Mammary epithelial cell (primary cell): ENCODE results near the gene CASP6.

Experiments
- EZH2 ChIP-seq: IDR thresholded peaks from 2 replicates; pipeline ENCODE4 v1.6.1; 2012; ENCODE audit warnings: low read length, inconsistent platforms, borderline replicate concordance
- TF ChIP-seq, protein P1 (sequence below), 2 donors: IDR thresholded peaks in 1 of 2; conservative IDR thresholded peaks in 1 of 2; 2 replicates each; pipeline ENCODE4 v1.5.1; 2011 to 2012; ENCODE audit warnings: inconsistent platforms in 2 of 2, low read length in 2 of 2, mild to moderate bottlenecking in 2 of 2, control low read depth in 1 of 2, low read depth in 1 of 2; ENCODE audit not compliant: insufficient read depth in 1 of 2; ENCODE audit errors: extremely low read depth in 1 of 2

DNA sequence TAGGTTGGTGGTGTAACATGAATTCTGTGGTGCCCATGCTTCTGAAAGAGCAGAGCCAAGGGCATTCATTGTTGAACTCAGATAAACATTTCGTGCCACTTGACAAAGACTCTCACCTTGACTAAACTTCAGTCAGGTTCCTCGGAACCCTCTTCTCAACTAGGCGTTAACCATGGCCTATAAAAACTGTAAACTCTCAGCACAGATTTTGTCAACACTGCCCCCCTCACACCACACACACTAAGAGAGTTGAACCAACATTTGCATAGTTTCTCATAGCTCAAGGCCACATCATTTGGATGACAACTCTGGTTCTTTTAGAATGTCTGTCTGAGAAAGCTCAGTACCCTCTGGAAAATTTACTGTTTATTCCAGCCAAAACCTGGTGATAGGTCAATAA lies 28.1 kb downstream of the CASP6 start:
- TF ChIP-seq, protein P1, sequence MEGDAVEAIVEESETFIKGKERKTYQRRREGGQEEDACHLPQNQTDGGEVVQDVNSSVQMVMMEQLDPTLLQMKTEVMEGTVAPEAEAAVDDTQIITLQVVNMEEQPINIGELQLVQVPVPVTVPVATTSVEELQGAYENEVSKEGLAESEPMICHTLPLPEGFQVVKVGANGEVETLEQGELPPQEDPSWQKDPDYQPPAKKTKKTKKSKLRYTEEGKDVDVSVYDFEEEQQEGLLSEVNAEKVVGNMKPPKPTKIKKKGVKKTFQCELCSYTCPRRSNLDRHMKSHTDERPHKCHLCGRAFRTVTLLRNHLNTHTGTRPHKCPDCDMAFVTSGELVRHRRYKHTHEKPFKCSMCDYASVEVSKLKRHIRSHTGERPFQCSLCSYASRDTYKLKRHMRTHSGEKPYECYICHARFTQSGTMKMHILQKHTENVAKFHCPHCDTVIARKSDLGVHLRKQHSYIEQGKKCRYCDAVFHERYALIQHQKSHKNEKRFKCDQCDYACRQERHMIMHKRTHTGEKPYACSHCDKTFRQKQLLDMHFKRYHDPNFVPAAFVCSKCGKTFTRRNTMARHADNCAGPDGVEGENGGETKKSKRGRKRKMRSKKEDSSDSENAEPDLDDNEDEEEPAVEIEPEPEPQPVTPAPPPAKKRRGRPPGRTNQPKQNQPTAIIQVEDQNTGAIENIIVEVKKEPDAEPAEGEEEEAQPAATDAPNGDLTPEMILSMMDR (conservative IDR thresholded peaks at IDR 0.05 in 1 of 2, IDR thresholded peaks at IDR 0.05 in 1 of 2; ENCODE audit: extremely low read depth in 1 of 2, insufficient read depth in 1 of 2, low read depth in 1 of 2, low read length in 2 of 2) = no peak
- no peak for TF ChIP-seq EZH2
